ENCODE results near the gene ADRA2C. TPM values are rescaled to one million over a fixed set of nuclear protein-coding genes. Genes with fewer than 3 reads are reported as not detected.

The ADRA2C gene
- total RNA-seq, 4 donors from 2014 or later = 0.96 to 1.6 (median 1.1) TPM; not detected in 1

GRCh38 chr4:3759236-3759635, 6.9 kb upstream of the ADRA2C start:
- Histone ChIP-seq H3K4me1 (no peaks in the 10 kb centered on the region), H3K27ac (no peak overlapping the region), H3K36me3 (no peaks in the 10 kb centered on the region), H3K4me3 (no peak overlapping the region), H3K9me3 (no peaks in the 10 kb centered on the region), H3K27me3 (peaks cover 5% of the 10 kb centered on the region)
- intact Hi-C loops (cut with DNase I; ENCODE audit: low total_unique reads) = no loop called here
- in situ Hi-C loops (cut with MboI; ENCODE audit: low pct_ligation_motif_present in 1 of 4, low pct_unique_long_range_greater_than_20kb in 1 of 4, low sequenced_read_pairs in 3 of 4) = no loop called here
- no peak for DNase-seq
- 82 to 100% methylated on average over 1 to 15 of the region's 15 CpGs for WGBS, 2 donors (ENCODE audit: low coverage in 1 of 2)
- no peak for TF ChIP-seq POLR2A (IDR thresholded peaks at IDR 0.05)
- no peak for TF ChIP-seq EP300 (IDR thresholded peaks at IDR 0.05; ENCODE audit: low read depth)
- TF ChIP-seq, protein P1, sequence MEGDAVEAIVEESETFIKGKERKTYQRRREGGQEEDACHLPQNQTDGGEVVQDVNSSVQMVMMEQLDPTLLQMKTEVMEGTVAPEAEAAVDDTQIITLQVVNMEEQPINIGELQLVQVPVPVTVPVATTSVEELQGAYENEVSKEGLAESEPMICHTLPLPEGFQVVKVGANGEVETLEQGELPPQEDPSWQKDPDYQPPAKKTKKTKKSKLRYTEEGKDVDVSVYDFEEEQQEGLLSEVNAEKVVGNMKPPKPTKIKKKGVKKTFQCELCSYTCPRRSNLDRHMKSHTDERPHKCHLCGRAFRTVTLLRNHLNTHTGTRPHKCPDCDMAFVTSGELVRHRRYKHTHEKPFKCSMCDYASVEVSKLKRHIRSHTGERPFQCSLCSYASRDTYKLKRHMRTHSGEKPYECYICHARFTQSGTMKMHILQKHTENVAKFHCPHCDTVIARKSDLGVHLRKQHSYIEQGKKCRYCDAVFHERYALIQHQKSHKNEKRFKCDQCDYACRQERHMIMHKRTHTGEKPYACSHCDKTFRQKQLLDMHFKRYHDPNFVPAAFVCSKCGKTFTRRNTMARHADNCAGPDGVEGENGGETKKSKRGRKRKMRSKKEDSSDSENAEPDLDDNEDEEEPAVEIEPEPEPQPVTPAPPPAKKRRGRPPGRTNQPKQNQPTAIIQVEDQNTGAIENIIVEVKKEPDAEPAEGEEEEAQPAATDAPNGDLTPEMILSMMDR (IDR thresholded peaks at IDR 0.05) = no peak
- no peak for TF ChIP-seq POLR2AphosphoS5 (IDR thresholded peaks at IDR 0.05)

DNA sequence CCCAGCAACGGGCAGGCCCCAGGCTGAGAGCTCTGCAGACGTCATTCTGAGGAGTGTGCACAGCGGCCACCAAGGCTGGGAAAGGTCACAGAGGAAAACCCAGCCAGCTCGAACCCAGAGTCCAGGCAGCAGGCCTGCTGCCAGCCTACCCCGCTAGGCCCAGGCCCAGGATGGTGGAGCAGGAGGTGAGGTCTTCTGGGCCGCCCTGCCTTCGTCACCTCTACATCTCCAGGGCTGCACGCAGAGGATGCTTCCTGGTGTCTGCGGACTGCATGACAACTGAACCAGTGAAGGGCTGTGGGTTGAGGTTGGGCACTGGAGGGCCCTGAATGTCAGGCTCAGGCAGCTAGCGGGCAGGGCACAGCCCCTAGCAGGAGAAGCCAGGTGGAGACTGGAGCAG, 5.8 kb upstream of the ADRA2C start:
- no peak overlapping the region for H3K27ac ChIP-seq
- WGBS, 2 donors (ENCODE audit: low coverage in 1 of 2) = 82% methylated on average over 8 of the region's 10 CpGs; no CpG with 5 or more reads in 1 of the 2 donors

DNA sequence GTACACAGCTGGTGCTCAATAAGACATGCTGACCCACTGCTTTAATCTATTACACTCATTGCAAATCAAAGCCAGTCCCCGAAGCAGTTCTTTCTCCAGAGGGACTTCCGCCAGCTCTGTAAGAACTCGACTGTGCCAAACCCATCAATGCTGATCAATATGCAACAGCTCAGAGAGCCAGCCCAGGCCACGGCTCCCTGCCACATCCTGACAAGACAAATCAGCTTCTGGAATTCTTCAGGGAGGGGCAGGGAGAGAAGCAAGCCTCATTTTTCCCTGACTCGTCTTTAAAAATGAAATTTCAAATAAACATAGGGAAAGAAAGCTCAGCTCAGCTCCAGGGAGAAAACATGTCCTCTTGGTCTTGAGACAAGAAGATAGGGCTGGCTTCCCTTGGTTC, 5.3 kb upstream of the ADRA2C start:
- intact Hi-C loops (cut with DNase I; ENCODE audit: low total_unique reads) (no loop called here), in situ Hi-C loops (cut with MboI; ENCODE audit: low pct_ligation_motif_present in 1 of 4, low pct_unique_long_range_greater_than_20kb in 1 of 4, low sequenced_read_pairs in 3 of 4) (no loop called here)
- WGBS, 2 donors (ENCODE audit: low coverage in 1 of 2) = 45% methylated on average over 5 of the region's 5 CpGs; no CpG with 5 or more reads in 1 of the 2 donors
- peaks cover 0 to 5% (median 4%) of the 10 kb centered on the region in 4 donors for H3K4me1 ChIP-seq
- DNase-seq = no peak
- H3K27me3 ChIP-seq = peaks cover 17% of the 10 kb centered on the region
- no peak for TF ChIP-seq EP300 (IDR thresholded peaks at IDR 0.05; ENCODE audit: low read depth)
- H3K36me3 ChIP-seq = no peaks in the 10 kb centered on the region
- H3K4me3 ChIP-seq = no peak overlapping the region
- H3K9me3 ChIP-seq = no peaks in the 10 kb centered on the region
- no peak overlapping the region for H3K27ac ChIP-seq

More for the DNA sequence above, 5.8 kb upstream of the ADRA2C start:
- H3K9me3 ChIP-seq = no peaks in the 10 kb centered on the region
- H3K36me3 ChIP-seq = no peaks in the 10 kb centered on the region
- TF ChIP-seq, protein P1 (IDR thresholded peaks at IDR 0.05) = no peak
- TF ChIP-seq EP300 (IDR thresholded peaks at IDR 0.05; ENCODE audit: low read depth) (no peak), POLR2A (IDR thresholded peaks at IDR 0.05) (no peak), POLR2AphosphoS5 (IDR thresholded peaks at IDR 0.05) (no peak)
- H3K4me1 ChIP-seq = peaks cover 0 to 4% (median 2%) of the 10 kb centered on the region in 4 donors
- DNase-seq = no peak
- in situ Hi-C loops (cut with MboI; ENCODE audit: low pct_ligation_motif_present in 1 of 4, low pct_unique_long_range_greater_than_20kb in 1 of 4, low sequenced_read_pairs in 3 of 4) (no loop called here), intact Hi-C loops (cut with DNase I; ENCODE audit: low total_unique reads) (no loop called here)
- peaks cover 16% of the 10 kb centered on the region for H3K27me3 ChIP-seq
- H3K4me3 ChIP-seq = no peak overlapping the region

DNA sequence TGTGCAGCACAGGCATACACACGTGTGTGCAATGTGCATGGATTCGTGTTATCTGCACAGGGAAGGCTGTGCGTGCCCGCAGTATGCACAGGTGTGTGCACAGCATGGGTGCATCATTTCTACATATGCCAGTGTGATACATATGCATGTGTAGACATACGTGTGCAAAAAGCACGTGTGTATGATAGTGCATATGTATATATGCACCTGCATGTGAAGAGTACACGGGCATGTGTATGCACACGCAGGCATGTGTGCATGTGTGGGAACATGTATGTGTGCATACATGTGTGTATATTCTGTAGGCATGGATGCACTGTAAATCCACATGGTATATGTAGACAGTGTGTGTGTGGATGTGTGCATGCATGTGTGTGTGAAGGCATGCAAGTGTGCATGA, 3.9 kb upstream of the ADRA2C start:
- intact Hi-C loops (cut with DNase I; ENCODE audit: low total_unique reads) (no loop called here), in situ Hi-C loops (cut with MboI; ENCODE audit: low pct_ligation_motif_present in 1 of 4, low pct_unique_long_range_greater_than_20kb in 1 of 4, low sequenced_read_pairs in 3 of 4) (no loop called here)
- no peak for TF ChIP-seq EP300 (IDR thresholded peaks at IDR 0.05; ENCODE audit: low read depth)
- TF ChIP-seq POLR2A (IDR thresholded peaks at IDR 0.05) = no peak
- no peak for TF ChIP-seq POLR2AphosphoS5 (IDR thresholded peaks at IDR 0.05)
- TF ChIP-seq, protein P1 (IDR thresholded peaks at IDR 0.05) = no peak
- 75 to 78% methylated on average over 4 to 8 of the region's 8 CpGs for WGBS, 2 donors (ENCODE audit: low coverage in 1 of 2)
- no peaks in the 10 kb centered on the region for H3K9me3 ChIP-seq
- no peak for DNase-seq
- peaks cover 0 to 8% (median 4%) of the 10 kb centered on the region in 4 donors for H3K4me1 ChIP-seq
- no peak overlapping the region for H3K4me3 ChIP-seq
- peaks cover 25% of the 10 kb centered on the region for H3K27me3 ChIP-seq
- no peaks in the 10 kb centered on the region for H3K36me3 ChIP-seq
- H3K27ac ChIP-seq = no peak overlapping the region
